ENCODE measurements around the gene OR2H1. TPM values are rescaled to one million over a fixed set of nuclear protein-coding genes. Genes with fewer than 3 reads are reported as not detected.

The OR2H1 gene
- total and polyA plus RNA-seq, 8 donors, result not detected

DNA sequence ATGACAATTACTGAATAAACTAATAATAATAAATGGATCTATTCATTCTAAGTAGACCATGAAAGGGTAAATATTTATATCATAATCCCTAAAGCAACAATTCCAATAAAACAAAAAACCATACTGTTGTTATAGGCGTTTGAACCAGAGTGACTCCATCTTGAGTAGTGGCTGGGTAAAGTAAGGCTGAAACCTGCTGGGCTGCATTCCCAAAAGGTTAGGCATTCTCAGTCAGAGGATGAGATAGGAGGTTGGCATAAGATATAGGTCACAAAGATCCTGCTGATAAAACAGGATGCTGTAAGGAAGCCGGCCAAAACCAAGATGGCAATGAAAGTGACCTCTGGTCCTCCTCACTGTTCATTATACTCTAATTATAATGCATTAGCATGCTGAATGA lies 8.3 kb downstream of the OR2H1 start:
- intact Hi-C loops (cut with DNase I), result no loop called here
- ATAC-seq (no peak), DNase-seq (no peak), FAIRE-seq (no peak)
- H3K27me3 ChIP-seq, result no peaks in the 10 kb centered on the region
- no peak overlapping the region for H3K4me3 ChIP-seq
- TF ChIP-seq, protein P1, sequence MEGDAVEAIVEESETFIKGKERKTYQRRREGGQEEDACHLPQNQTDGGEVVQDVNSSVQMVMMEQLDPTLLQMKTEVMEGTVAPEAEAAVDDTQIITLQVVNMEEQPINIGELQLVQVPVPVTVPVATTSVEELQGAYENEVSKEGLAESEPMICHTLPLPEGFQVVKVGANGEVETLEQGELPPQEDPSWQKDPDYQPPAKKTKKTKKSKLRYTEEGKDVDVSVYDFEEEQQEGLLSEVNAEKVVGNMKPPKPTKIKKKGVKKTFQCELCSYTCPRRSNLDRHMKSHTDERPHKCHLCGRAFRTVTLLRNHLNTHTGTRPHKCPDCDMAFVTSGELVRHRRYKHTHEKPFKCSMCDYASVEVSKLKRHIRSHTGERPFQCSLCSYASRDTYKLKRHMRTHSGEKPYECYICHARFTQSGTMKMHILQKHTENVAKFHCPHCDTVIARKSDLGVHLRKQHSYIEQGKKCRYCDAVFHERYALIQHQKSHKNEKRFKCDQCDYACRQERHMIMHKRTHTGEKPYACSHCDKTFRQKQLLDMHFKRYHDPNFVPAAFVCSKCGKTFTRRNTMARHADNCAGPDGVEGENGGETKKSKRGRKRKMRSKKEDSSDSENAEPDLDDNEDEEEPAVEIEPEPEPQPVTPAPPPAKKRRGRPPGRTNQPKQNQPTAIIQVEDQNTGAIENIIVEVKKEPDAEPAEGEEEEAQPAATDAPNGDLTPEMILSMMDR (IDR thresholded peaks at IDR 0.05), result no peak
- 55 to 66% methylated on average over 2 of the region's 2 CpGs for WGBS, 2 donors
- H3K4me1 ChIP-seq, result peaks cover 0 to 4% (median 4%) of the 10 kb centered on the region in 3 donors
- no peak overlapping the region for H3K27ac ChIP-seq
- no peaks in the 10 kb centered on the region for H3K9me3 ChIP-seq
- no peaks in the 10 kb centered on the region for H3K36me3 ChIP-seq

DNA sequence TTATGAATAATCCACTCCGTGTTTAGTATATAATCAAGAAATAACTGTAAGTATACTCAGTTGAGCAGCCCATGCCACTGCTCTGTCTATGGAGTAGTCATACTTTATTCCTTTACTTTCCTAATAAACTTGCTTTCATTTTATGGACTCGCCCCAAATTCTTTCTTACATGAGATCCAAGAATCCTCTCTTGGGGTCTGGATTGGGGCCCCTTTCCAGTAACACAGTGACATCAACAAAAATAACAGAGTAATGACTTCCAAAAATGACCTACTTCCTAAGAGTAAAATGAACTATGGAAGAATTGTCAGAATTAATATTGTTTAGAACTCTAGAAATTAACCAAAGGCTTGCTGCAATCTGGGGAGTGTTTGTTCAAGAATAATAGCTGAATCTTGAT lies 8.8 kb downstream of the OR2H1 start:
- H3K4me3 ChIP-seq, result no peak overlapping the region
- H3K27me3 ChIP-seq, result no peaks in the 10 kb centered on the region
- TF ChIP-seq, protein P1 (IDR thresholded peaks at IDR 0.05), result no peak
- FAIRE-seq (no peak), ATAC-seq (no peak), DNase-seq (no peak)
- H3K4me1 ChIP-seq, result peaks cover 0 to 4% (median 4%) of the 10 kb centered on the region in 3 donors
- no peak overlapping the region for H3K27ac ChIP-seq
- H3K36me3 ChIP-seq, result no peaks in the 10 kb centered on the region
- WGBS, 2 donors, result 71 to 86% methylated on average over 2 of the region's 2 CpGs
- intact Hi-C loops (cut with DNase I), result no loop called here
- no peaks in the 10 kb centered on the region for H3K9me3 ChIP-seq

DNA sequence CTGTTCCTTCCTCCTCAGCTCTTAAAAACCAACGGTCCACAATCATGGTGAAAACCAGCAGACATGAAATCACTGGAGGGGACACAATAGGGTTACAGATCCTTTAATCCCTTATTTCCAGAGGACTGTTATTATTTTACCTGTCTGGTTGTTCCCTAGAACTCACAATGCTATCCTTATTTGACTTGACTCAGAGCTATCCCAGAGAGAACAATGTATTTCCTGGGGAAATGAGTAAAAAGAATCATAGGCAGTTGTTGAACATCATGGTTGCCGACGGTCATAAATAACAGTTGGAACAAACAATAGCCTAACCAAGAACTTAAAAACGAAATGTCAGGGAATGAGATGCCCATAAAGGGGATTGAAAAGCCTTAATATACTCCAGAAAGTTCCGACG lies 9.3 kb downstream of the OR2H1 start:
- ATAC-seq, result no peak
- no peak for DNase-seq
- H3K27ac ChIP-seq, result no peak overlapping the region
- TF ChIP-seq, protein P1 (IDR thresholded peaks at IDR 0.05), result no peak
- no peaks in the 10 kb centered on the region for H3K27me3 ChIP-seq
- peaks cover 0 to 4% (median under 1%) of the 10 kb centered on the region in 3 donors for H3K4me1 ChIP-seq
- 52 to 66% methylated on average over 6 of the region's 6 CpGs for WGBS, 2 donors
- no peaks in the 10 kb centered on the region for H3K36me3 ChIP-seq
- H3K4me3 ChIP-seq, result no peak overlapping the region
- intact Hi-C loops (cut with DNase I), result no loop called here
- H3K9me3 ChIP-seq, result no peaks in the 10 kb centered on the region
- FAIRE-seq, result no peak

DNA sequence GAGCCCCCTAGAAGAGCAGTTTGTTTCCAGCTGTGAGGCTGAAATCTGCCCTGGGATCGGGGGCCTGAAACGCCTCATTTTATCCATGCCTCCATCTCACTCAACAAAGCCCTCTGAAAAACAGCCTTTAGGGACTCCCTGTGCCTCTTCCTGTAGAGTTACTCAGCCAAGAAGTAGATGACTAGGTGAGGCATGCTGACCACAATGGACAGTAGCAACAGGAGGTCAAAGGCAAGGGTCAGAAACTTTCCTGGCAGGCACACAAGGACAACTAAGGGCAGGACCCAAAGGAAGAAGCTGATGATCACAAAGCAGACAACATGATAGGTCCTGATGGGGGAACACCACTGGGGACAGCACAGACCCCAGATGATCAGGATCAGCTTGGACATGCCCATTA lies 18.0 kb downstream of the OR2H1 start:
- Histone ChIP-seq H3K36me3 (no peaks in the 10 kb centered on the region), H3K27me3 (no peaks in the 10 kb centered on the region), H3K4me3 (no peak overlapping the region), H3K9me3 (no peaks in the 10 kb centered on the region), H3K4me1 (no peaks in the 10 kb centered on the region), H3K27ac (no peak overlapping the region)
- ATAC-seq (no peak), FAIRE-seq (no peak), DNase-seq (no peak)
- TF ChIP-seq, protein P1 (IDR thresholded peaks at IDR 0.05), result no peak
- 55 to 89% methylated on average over 2 of the region's 2 CpGs for WGBS, 2 donors
- intact Hi-C loops (cut with DNase I), result no loop called here

DNA sequence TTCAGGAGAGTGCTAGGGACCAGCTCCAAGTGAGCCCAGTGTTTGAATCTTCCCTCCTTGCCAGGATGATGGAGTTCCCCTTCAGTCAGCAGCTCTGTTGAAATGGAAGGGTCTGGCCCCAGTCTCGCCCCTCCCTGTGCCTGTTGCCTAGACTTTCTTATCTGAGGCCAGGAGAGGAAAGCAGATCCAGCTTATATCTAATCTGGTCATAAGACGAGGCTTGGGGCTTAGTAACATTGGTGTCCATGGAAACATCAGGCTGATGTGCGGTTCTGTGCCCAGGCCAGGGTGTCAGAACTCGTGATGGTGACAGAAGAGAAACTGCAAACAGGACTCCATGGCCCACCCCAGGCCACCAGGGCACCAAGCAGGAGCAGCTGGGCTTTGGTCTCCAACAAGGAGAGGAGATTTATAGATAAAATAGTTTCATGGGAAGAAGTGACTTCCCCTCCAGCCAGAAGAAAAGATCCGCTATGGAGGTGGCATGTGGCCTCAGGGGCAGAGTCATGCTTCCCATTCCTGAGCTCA lies 21.0 kb downstream of the OR2H1 start:
- no peak overlapping the region for H3K27ac ChIP-seq
- H3K4me1 ChIP-seq, result no peaks in the 10 kb centered on the region
- intact Hi-C loops (cut with DNase I), result no loop called here
- H3K4me3 ChIP-seq, result no peak overlapping the region
- H3K27me3 ChIP-seq, result no peaks in the 10 kb centered on the region
- TF ChIP-seq, protein P1 (IDR thresholded peaks at IDR 0.05), result no peak
- FAIRE-seq (no peak), DNase-seq (no peak), ATAC-seq (no peak)
- H3K9me3 ChIP-seq, result no peaks in the 10 kb centered on the region
- WGBS, 2 donors, result 62 to 68% methylated on average over 5 of the region's 5 CpGs
- H3K36me3 ChIP-seq, result no peaks in the 10 kb centered on the region
